CD4-positive, alpha-beta memory T cell (primary cell): ENCODE results near the gene GTF3C5. TPM values are rescaled to one million over a fixed set of nuclear protein-coding genes. Genes with fewer than 3 reads are reported as not detected.
"Not testable (repeated sequence)": the region's sequence is repeated elsewhere in the genome, so short reads cannot be mapped to it uniquely, and the experiment has no call there.

Source experiments
- CTCF ChIA-PET: fragments of 350-600 bp; sonication (Branson Sonifier 250); formaldehyde crosslinking; loops from one replicate; lab custom pipeline; 2021; ENCODE audit warnings: inconsistent platforms; ENCODE audit not compliant: partially characterized antibody; lab: Charles Lee
- POLR2A ChIA-PET: fragments of 350-600 bp; sonication (Branson Sonifier 250); formaldehyde crosslinking; loops from one replicate; lab custom pipeline; 2021; ENCODE audit not compliant: partially characterized antibody; lab: Charles Lee
- DNase-seq, 5 donors: peaks; one replicate each; pipeline versions ENCODE4 v3.0.0 to v3.0.0-alpha.2; 2020 to 2022; ENCODE audit warnings: mixed read lengths in 1 of 5
- H3K27ac ChIP-seq: one replicate; pipeline ENCODE4 v1.7.0; 2013; ENCODE audit warnings: low read depth, low read length
- H3K27me3 ChIP-seq: 2 replicates; pipeline ENCODE4 v1.7.0; 2013; ENCODE audit warnings: mild to moderate bottlenecking, low read length, moderate library complexity; ENCODE audit not compliant: insufficient read depth
- H3K36me3 ChIP-seq: 2 replicates; pipeline ENCODE4 v1.7.0; 2013; ENCODE audit warnings: mild to moderate bottlenecking, low read length, moderate library complexity; ENCODE audit not compliant: insufficient read depth
- H3K4me1 ChIP-seq: 2 replicates; pipeline ENCODE4 v1.7.0; 2013; ENCODE audit warnings: mild to moderate bottlenecking, low read length, moderate library complexity; ENCODE audit not compliant: insufficient read depth
- H3K4me3 ChIP-seq, 2 donors: one replicate each; pipeline ENCODE4 v1.7.0; 2013; ENCODE audit warnings: low read length in 2 of 2, mild to moderate bottlenecking in 1 of 2
- H3K9me3 ChIP-seq, 2 donors: one replicate each; pipeline ENCODE4 v1.7.0; 2013; ENCODE audit warnings: low read length in 2 of 2, control low read depth in 1 of 2; ENCODE audit not compliant: control insufficient read depth in 1 of 2
- H3K27ac Mint-ChIP-seq, 7 donors: one replicate each; pipeline ENCODE4 v1.8.0; 2020 to 2021; ENCODE audit warnings: mixed read lengths in 7 of 7, mild to moderate bottlenecking in 6 of 7, inconsistent platforms in 3 of 7, moderate library complexity in 3 of 7
- H3K27me3 Mint-ChIP-seq, 2 donors: one replicate each; pipeline ENCODE4 v1.8.0; 2020 to 2021; ENCODE audit warnings: mixed read lengths in 2 of 2
- H3K36me3 Mint-ChIP-seq, 2 donors: one replicate each; pipeline ENCODE4 v1.8.0; 2020 to 2021; ENCODE audit warnings: mixed read lengths in 2 of 2, inconsistent platforms in 1 of 2, mild to moderate bottlenecking in 1 of 2
- H3K4me1 Mint-ChIP-seq, 4 donors: one replicate each; pipeline ENCODE4 v1.8.0; 2020 to 2021; ENCODE audit warnings: mixed read lengths in 4 of 4, mild to moderate bottlenecking in 1 of 4
- H3K4me3 Mint-ChIP-seq, 8 donors: one replicate each; pipeline ENCODE4 v1.8.0; 2020 to 2021; ENCODE audit warnings: mixed read lengths in 8 of 8, mild to moderate bottlenecking in 7 of 8, moderate library complexity in 6 of 8, inconsistent platforms in 3 of 8
- H3K9me3 Mint-ChIP-seq, 8 donors: one replicate each; pipeline ENCODE4 v1.8.0; 2020 to 2021; ENCODE audit warnings: mixed read lengths in 8 of 8, mild to moderate bottlenecking in 5 of 8, inconsistent platforms in 3 of 8, moderate library complexity in 1 of 8
- intact Hi-C: fragments of 100-400 bp; cut with micrococcal nuclease; formaldehyde crosslinking; loops from one replicate; pipeline ENCODE4 v1.15.1; 2023
- polyA plus RNA-seq, 2 donors: library from polyadenylated mRNA; unstranded; fragments of 300-500 nt; fragmentation: Illumina TruSeq; gene quantifications; one replicate each; pipeline ENCODE4 v1.2.3, GENCODE V29; 2021
- total RNA-seq, 2 experiments: library from RNA; stranded (reverse); gene quantifications; one replicate each; pipeline ENCODE4 v1.2.3, GENCODE V29; 2021

GTF3C5 gene
- total and polyA plus RNA-seq, 4 experiments from 2014 or later, result 33.5 to 71.5 (median 52.7) TPM

DNA sequence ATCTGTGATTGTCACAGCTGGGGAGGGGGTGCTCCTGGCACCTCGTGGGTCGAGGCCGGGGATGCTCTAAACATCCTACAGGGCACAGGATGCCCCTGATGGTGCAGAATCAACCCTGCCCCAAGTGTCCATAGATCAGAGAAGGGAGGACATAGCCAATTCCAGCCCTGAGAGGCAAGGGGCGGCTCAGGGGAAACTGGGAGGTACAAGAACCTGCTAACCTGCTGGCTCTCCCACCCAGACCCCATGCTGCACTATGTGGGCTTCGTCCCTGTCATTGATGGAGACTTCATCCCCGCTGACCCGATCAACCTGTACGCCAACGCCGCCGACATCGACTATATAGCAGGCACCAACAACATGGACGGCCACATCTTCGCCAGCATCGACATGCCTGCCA is 37.6 kb downstream of the GTF3C5 start:
- H3K4me3 ChIP-seq, H3K36me3 Mint-ChIP-seq, H3K9me3 ChIP-seq, H3K27ac ChIP-seq, H3K36me3 ChIP-seq, DNase-seq, H3K27me3 Mint-ChIP-seq, H3K4me1 ChIP-seq, H3K4me3 Mint-ChIP-seq, H3K27me3 ChIP-seq, POLR2A ChIA-PET, H3K4me1 Mint-ChIP-seq, H3K27ac Mint-ChIP-seq, intact Hi-C loops, H3K9me3 Mint-ChIP-seq, CTCF ChIA-PET: not testable (repeated sequence)

DNA sequence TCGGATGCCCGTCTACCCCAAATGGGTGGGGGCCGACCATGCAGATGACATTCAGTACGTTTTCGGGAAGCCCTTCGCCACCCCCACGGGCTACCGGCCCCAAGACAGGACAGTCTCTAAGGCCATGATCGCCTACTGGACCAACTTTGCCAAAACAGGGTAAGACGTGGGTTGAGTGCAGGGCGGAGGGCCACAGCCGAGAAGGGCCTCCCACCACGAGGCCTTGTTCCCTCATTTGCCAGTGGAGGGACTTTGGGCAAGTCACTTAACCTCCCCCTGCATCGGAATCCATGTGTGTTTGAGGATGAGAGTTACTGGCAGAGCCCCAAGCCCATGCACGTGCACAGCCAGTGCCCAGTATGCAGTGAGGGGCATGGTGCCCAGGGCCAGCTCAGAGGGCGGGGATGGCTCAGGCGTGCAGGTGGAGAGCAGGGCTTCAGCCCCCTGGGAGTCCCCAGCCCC is 39.7 kb downstream of the GTF3C5 start:
- H3K27ac Mint-ChIP-seq, H3K27me3 Mint-ChIP-seq, CTCF ChIA-PET, H3K36me3 ChIP-seq, H3K27ac ChIP-seq, POLR2A ChIA-PET, DNase-seq, H3K4me1 Mint-ChIP-seq, H3K4me3 ChIP-seq, H3K9me3 Mint-ChIP-seq, H3K4me1 ChIP-seq, H3K9me3 ChIP-seq, H3K27me3 ChIP-seq, H3K36me3 Mint-ChIP-seq, H3K4me3 Mint-ChIP-seq, intact Hi-C loops: not testable (repeated sequence)

DNA sequence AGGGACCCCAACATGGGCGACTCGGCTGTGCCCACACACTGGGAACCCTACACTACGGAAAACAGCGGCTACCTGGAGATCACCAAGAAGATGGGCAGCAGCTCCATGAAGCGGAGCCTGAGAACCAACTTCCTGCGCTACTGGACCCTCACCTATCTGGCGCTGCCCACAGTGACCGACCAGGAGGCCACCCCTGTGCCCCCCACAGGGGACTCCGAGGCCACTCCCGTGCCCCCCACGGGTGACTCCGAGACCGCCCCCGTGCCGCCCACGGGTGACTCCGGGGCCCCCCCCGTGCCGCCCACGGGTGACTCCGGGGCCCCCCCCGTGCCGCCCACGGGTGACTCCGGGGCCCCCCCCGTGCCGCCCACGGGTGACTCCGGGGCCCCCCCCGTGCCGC is 40.2 kb downstream of the GTF3C5 start:
- POLR2A ChIA-PET, H3K36me3 Mint-ChIP-seq, CTCF ChIA-PET, H3K4me3 Mint-ChIP-seq, H3K9me3 ChIP-seq, intact Hi-C loops, H3K27me3 Mint-ChIP-seq, H3K4me3 ChIP-seq, H3K27ac Mint-ChIP-seq, H3K36me3 ChIP-seq, H3K9me3 Mint-ChIP-seq, DNase-seq, H3K27ac ChIP-seq, H3K27me3 ChIP-seq, H3K4me1 ChIP-seq, H3K4me1 Mint-ChIP-seq: not testable (repeated sequence)

DNA sequence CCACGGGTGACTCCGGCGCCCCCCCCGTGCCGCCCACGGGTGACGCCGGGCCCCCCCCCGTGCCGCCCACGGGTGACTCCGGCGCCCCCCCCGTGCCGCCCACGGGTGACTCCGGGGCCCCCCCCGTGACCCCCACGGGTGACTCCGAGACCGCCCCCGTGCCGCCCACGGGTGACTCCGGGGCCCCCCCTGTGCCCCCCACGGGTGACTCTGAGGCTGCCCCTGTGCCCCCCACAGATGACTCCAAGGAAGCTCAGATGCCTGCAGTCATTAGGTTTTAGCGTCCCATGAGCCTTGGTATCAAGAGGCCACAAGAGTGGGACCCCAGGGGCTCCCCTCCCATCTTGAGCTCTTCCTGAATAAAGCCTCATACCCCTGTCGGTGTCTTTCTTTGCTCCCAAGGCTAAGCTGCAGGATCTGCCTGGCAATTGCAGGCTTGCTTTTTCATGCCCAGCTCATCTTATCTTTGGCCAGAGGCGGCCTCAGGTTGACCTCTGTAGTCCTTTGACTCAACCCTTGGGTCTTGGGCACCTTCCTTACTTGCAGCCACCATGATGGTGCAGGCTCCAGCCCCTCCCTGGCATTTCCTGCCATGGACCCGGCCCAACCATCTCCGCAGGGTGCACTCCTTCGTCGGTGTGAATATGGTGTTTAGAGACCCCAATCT is 40.8 kb downstream of the GTF3C5 start:
- Mint-ChIP-seq H3K4me3 (no peak overlapping the region), H3K36me3 (no peaks in the 10 kb centered on the region), H3K4me1 (no peaks in the 10 kb centered on the region), H3K9me3 (no peaks in the 10 kb centered on the region), H3K27me3 (no peaks in the 10 kb centered on the region), H3K27ac (no peak overlapping the region)
- ChIA-PET POLR2A (no interaction called here), CTCF (no interaction called here)
- Histone ChIP-seq H3K36me3 (no peaks in the 10 kb centered on the region), H3K4me1 (no peaks in the 10 kb centered on the region), H3K9me3 (no peaks in the 10 kb centered on the region), H3K27ac (no peak overlapping the region), H3K27me3 (no peaks in the 10 kb centered on the region), H3K4me3 (no peak overlapping the region)
- intact Hi-C loops, result no loop called here
- no peak for DNase-seq

DNA sequence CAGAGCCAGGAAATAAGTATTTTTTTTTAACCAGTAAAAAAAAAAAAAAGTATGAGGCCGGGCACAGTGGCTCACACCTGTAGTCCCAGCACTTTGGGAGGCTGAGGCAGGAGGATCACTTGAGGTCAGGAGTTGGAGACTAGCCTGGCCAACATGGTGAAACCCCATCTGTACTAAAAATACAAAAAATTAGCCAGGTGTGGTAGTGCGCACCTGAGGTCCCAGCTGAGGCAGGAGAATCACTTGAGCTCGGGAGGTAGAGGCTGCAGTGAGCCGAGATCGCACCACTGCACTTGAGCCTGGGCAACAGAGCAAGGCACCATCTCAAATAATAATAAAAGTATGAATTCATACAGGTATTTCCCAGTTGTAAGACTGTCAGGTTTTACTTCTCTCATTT is 41.4 kb downstream of the GTF3C5 start:
- H3K4me3 Mint-ChIP-seq, intact Hi-C loops, H3K9me3 ChIP-seq, H3K36me3 Mint-ChIP-seq, H3K4me1 Mint-ChIP-seq, H3K27ac ChIP-seq, H3K27ac Mint-ChIP-seq, H3K4me1 ChIP-seq, H3K9me3 Mint-ChIP-seq, POLR2A ChIA-PET, CTCF ChIA-PET, DNase-seq, H3K27me3 Mint-ChIP-seq, H3K4me3 ChIP-seq, H3K27me3 ChIP-seq, H3K36me3 ChIP-seq: not testable (repeated sequence)

DNA sequence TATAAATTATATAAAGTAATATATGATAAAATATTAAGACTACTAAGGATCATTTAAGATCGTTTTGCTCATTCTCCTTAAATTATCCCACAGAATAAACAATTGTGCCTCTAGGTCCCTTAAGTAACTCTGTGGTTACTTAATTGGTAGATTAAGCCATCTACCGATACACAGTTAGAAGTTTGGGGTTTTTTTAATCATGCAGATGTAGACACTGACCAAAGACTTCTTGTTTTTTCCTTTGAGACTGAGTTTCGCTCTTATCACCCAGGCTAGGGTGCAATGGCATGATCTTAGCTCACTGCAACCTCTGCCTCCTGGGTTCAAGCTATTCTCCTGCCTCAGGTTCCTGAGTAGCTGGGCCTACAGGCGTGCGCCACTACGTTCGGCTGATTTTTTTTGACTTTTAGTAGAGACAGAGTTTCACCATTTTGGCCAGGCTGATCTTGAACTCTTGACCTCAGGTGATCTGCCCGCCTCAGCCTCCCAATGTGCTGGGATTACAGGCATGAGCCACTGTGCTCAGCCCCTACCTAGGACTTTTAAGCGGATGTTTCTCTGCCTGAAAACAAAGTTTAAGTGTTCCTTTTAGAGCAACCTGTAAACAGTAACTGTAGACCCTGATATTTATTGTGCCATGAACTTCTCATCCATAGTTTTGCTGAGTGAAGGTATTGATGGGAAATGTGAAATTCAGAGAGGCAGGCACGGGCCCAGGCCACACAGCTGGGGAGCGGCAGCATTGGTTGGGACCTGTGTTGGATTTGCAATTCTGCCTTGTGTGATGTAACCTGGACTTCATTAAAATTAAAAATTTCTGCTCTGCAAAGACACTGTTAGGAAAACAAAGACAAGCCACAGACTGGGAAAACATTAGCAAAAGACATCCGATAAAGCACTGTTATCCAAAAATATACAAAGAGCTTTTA is 42.6 kb downstream of the GTF3C5 start:
- POLR2A ChIA-PET, result interaction anchor here (1.2 kb wide), 1 partner anchor 42 kb away, joined by 3 read pairs; the partner anchor contains the start of gene GTF3C5
- intact Hi-C loops, result no loop called here
- Mint-ChIP-seq H3K4me1 (no peaks in the 10 kb centered on the region), H3K4me3 (no peak overlapping the region), H3K9me3 (no peaks in the 10 kb centered on the region), H3K36me3 (no peaks in the 10 kb centered on the region), H3K27ac (no peak overlapping the region), H3K27me3 (no peaks in the 10 kb centered on the region)
- CTCF ChIA-PET, result interaction anchor here (0.9 kb wide), 1 partner anchor 71 kb away, joined by 3 read pairs; no protein-coding TSS in a partner anchor
- Histone ChIP-seq H3K9me3 (no peaks in the 10 kb centered on the region), H3K4me1 (no peaks in the 10 kb centered on the region), H3K36me3 (no peaks in the 10 kb centered on the region), H3K27ac (no peak overlapping the region), H3K4me3 (no peak overlapping the region), H3K27me3 (no peaks in the 10 kb centered on the region)
- no peak for DNase-seq

DNA sequence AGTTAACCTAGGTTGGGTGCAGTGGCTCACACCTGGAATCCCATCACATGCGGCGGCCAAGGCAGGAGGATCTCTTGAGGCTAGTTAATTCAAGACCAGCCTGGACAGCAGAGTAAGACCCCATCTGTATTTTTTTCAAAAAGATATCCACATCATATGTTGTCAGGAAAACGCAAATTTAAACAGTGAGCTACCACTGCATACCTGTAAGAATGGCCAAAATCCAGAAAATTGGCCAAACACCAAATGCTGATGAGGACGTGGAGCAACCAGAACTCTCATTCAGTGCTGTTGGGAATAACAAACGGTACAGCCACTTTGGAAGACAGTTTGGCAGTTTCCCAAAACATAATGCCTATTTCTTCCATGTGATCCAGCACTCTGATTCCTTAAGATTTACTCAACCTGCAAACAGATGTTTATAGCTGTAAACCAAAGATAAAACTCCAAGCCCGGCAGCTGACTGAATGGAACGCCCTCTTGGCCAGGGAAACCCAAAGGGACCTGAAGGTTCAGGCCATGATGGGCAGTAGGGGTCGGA is 43.4 kb downstream of the GTF3C5 start:
- H3K27ac Mint-ChIP-seq, result no peak overlapping the region
- H3K9me3 Mint-ChIP-seq, result no peaks in the 10 kb centered on the region
- no peak for DNase-seq
- Histone ChIP-seq H3K27me3 (no peaks in the 10 kb centered on the region), H3K4me1 (no peaks in the 10 kb centered on the region), H3K36me3 (no peaks in the 10 kb centered on the region), H3K27ac (no peak overlapping the region), H3K9me3 (no peaks in the 10 kb centered on the region), H3K4me3 (no peak overlapping the region)
- POLR2A ChIA-PET, result interaction anchor here (1.2 kb wide), 1 partner anchor 43 kb away, joined by 3 read pairs; the partner anchor contains the start of gene GTF3C5
- no peaks in the 10 kb centered on the region for H3K4me1 Mint-ChIP-seq
- CTCF ChIA-PET, result interaction anchor here (0.9 kb wide), 1 partner anchor 70 kb away, joined by 3 read pairs; no protein-coding TSS in a partner anchor
- H3K4me3 Mint-ChIP-seq, result no peak overlapping the region
- intact Hi-C loops, result no loop called here
- H3K36me3 Mint-ChIP-seq, result no peaks in the 10 kb centered on the region
- H3K27me3 Mint-ChIP-seq, result no peaks in the 10 kb centered on the region
